ENCODE results near the gene ENG. TPM values are rescaled to one million over a fixed set of nuclear protein-coding genes. Genes with fewer than 3 reads are reported as not detected.
A peak's percentile ranks its signal among the peaks of the same experiment; 100 is the strongest.
"Not testable (repeated sequence)": the region's sequence is repeated elsewhere in the genome, so short reads cannot be mapped to it uniquely, and the experiment has no call there.

Gene ENG
- total and polyA plus RNA-seq, 4 donors, result 41.1 to 317 (median 131) TPM

- no peaks in the 10 kb centered on the region for H3K27me3 ChIP-seq (ENCODE audit: control insufficient read depth in 3 of 3, insufficient read depth in 3 of 3, low read length in 2 of 3)
- peaks cover 0 to 10% (median 3%) of the 10 kb centered on the region in 5 donors for H3K4me1 ChIP-seq (ENCODE audit: control insufficient read depth in 5 of 5, insufficient read depth in 5 of 5, low read length in 5 of 5)
- peak overlapping the region; percentile 54 for H3K4me3 ChIP-seq
- TF ChIP-seq, protein P1, sequence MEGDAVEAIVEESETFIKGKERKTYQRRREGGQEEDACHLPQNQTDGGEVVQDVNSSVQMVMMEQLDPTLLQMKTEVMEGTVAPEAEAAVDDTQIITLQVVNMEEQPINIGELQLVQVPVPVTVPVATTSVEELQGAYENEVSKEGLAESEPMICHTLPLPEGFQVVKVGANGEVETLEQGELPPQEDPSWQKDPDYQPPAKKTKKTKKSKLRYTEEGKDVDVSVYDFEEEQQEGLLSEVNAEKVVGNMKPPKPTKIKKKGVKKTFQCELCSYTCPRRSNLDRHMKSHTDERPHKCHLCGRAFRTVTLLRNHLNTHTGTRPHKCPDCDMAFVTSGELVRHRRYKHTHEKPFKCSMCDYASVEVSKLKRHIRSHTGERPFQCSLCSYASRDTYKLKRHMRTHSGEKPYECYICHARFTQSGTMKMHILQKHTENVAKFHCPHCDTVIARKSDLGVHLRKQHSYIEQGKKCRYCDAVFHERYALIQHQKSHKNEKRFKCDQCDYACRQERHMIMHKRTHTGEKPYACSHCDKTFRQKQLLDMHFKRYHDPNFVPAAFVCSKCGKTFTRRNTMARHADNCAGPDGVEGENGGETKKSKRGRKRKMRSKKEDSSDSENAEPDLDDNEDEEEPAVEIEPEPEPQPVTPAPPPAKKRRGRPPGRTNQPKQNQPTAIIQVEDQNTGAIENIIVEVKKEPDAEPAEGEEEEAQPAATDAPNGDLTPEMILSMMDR (IDR thresholded peaks at IDR 0.05; ENCODE audit: control extremely low read depth, extremely low read depth), result peak; percentile 58
- WGBS, 2 donors, result 0% methylated on average over 40 to 119 of the region's 123 CpGs
- H3K27ac ChIP-seq (ENCODE audit: low read depth in 1 of 2, low read length in 1 of 2), result peak overlapping the region; percentile 96
- peaks cover 8 to 31% (median 25%) of the 10 kb centered on the region in 4 donors for H3K36me3 ChIP-seq (ENCODE audit: control insufficient read depth in 4 of 4, insufficient read depth in 4 of 4, low read length in 4 of 4)
- DNase-seq (peak; percentile 88 to 92 (median 88)), ATAC-seq (ENCODE audit: insufficient read depth, low FRiP score) (peak; percentile 50)
- peak overlapping the region in 1 of 2 donors; percentile 19 for H3K9ac ChIP-seq (ENCODE audit: insufficient read depth in 1 of 2, low read length in 2 of 2)
- no peaks in the 10 kb centered on the region for H3K9me3 ChIP-seq (ENCODE audit: control insufficient read depth in 4 of 4, insufficient read depth in 3 of 4, low read length in 3 of 4)
Measured at GRCh38 chr9:127785023-127785932, 69.2 kb downstream of the ENG start.

DNA sequence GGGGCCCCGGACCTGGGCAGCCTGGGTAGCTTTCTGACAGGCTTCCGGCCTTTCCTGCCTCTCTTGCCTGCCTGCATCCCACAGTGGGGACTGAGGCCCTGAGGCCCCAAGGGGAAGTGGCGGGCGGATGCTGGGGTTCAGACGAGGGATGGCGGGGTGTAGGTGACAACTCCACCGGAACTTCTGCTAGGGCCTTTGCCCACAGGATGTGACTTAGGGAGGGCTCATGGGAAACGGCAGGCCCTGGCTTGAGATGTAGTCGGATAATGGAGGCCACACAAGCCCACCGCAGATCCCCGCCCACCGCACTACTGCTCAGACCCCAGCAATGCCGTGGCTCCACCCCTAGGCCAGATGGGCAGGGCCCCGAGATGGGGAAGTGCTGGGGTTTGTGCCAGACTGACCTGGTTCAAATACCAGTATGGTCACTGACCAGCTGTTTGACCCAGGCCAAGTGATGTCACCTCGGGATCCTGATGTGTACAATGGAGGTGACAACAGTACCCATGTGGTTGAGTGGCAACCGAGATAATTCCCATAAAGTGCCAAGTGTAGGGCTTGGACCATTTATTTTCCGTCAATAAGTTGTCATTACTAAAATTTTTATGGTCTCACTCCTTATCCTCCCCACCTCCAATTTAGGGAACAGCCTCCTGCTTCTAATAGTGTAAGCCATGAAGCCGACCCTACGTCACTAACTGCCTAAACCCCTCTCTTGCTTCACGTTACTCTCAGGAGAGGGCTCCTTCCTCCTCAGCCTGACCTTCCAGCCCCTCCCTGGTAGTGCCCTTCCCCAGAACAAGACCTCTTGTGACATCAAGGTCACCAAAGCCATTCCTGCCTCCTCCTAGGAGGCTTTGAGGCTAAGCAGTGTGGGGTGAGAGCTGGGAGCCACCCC lies 71.1 kb downstream of the ENG start:
- Histone ChIP-seq H3K27me3 (ENCODE audit: control insufficient read depth in 3 of 3, insufficient read depth in 3 of 3, low read length in 2 of 3) (no peaks in the 10 kb centered on the region), H3K36me3 (ENCODE audit: control insufficient read depth in 4 of 4, insufficient read depth in 4 of 4, low read length in 4 of 4) (peaks cover 8 to 13% (median 10%) of the 10 kb centered on the region in 4 donors), H3K4me3 (no peak overlapping the region), H3K27ac (ENCODE audit: low read depth in 1 of 2, low read length in 1 of 2) (peak overlapping the region in 1 of 2 donors; percentile 85), H3K9ac (ENCODE audit: insufficient read depth in 1 of 2, low read length in 2 of 2) (no peak overlapping the region), H3K9me3 (ENCODE audit: control insufficient read depth in 4 of 4, insufficient read depth in 3 of 4, low read length in 3 of 4) (no peaks in the 10 kb centered on the region), H3K4me1 (ENCODE audit: control insufficient read depth in 5 of 5, insufficient read depth in 5 of 5, low read length in 5 of 5) (peaks cover 0 to 13% (median 5%) of the 10 kb centered on the region in 5 donors)
- DNase-seq (peak in 1 of 3 donors; percentile 24), ATAC-seq (ENCODE audit: insufficient read depth, low FRiP score) (no peak)
- 22 to 40% methylated on average over 20 of the region's 20 CpGs for WGBS, 2 donors
- TF ChIP-seq, protein P1 (IDR thresholded peaks at IDR 0.05; ENCODE audit: control extremely low read depth, extremely low read depth), result no peak

- Histone ChIP-seq H3K9ac (ENCODE audit: insufficient read depth in 1 of 2, low read length in 2 of 2) (no peak overlapping the region), H3K36me3 (ENCODE audit: control insufficient read depth in 4 of 4, insufficient read depth in 4 of 4, low read length in 4 of 4) (no peaks in the 10 kb centered on the region), H3K27me3 (ENCODE audit: control insufficient read depth in 3 of 3, insufficient read depth in 3 of 3, low read length in 2 of 3) (no peaks in the 10 kb centered on the region), H3K9me3 (ENCODE audit: control insufficient read depth in 4 of 4, insufficient read depth in 3 of 4, low read length in 3 of 4) (no peaks in the 10 kb centered on the region), H3K27ac (ENCODE audit: low read depth in 1 of 2, low read length in 1 of 2) (no peak overlapping the region), H3K4me3 (no peak overlapping the region), H3K4me1 (ENCODE audit: control insufficient read depth in 5 of 5, insufficient read depth in 5 of 5, low read length in 5 of 5) (peaks cover 0 to 10% (median 6%) of the 10 kb centered on the region in 5 donors)
- TF ChIP-seq, protein P1 (IDR thresholded peaks at IDR 0.05; ENCODE audit: control extremely low read depth, extremely low read depth), result no peak
- 84 to 90% methylated on average over 4 of the region's 4 CpGs for WGBS, 2 donors
- DNase-seq (no peak), ATAC-seq (ENCODE audit: insufficient read depth, low FRiP score) (no peak)
Measured at GRCh38 chr9:127781806-127782205, 72.7 kb downstream of the ENG start.

DNA sequence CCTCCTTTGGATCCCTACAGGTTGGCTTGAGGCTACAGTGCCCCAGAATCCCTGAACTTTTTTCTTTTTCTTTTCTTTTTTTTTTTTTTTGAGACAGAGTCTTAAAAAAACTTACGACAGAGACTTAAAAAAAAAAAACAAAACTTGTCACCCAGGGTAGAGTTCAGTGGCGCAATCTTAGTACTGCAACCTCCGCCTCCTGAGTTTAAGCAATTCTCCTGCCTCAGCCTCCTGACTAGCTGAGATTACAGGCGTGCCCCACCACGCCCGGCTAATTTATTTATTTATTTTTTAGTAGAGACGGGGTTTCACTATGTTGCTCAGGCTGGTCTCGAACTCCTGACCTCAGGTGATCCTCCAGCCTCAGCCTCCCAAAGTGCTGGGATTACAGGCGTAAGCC lies 73.5 kb downstream of the ENG start:
- not testable (repeated sequence) for H3K27me3 ChIP-seq (ENCODE audit: control insufficient read depth in 3 of 3, insufficient read depth in 3 of 3, low read length in 2 of 3); H3K9ac ChIP-seq (ENCODE audit: insufficient read depth in 1 of 2, low read length in 2 of 2); H3K4me3 ChIP-seq; H3K36me3 ChIP-seq (ENCODE audit: control insufficient read depth in 4 of 4, insufficient read depth in 4 of 4, low read length in 4 of 4); DNase-seq; H3K9me3 ChIP-seq (ENCODE audit: control insufficient read depth in 4 of 4, insufficient read depth in 3 of 4, low read length in 3 of 4); ATAC-seq (ENCODE audit: insufficient read depth, low FRiP score)
- 44 to 73% methylated on average over 9 of the region's 9 CpGs for WGBS, 2 donors
- Histone ChIP-seq H3K27ac (ENCODE audit: low read depth in 1 of 2, low read length in 1 of 2) (peak overlapping the region in 1 of 2 donors; percentile 54), H3K4me1 (ENCODE audit: control insufficient read depth in 5 of 5, insufficient read depth in 5 of 5, low read length in 5 of 5) (peaks cover 0 to 10% (median 6%) of the 10 kb centered on the region in 5 donors)

Data from lung (tissue), 12 donors.